ENCODE data around the gene PSMD4. TPM values are rescaled to one million over a fixed set of nuclear protein-coding genes. Genes with fewer than 3 reads are reported as not detected.

Gene PSMD4
- total and polyA plus RNA-seq, 4 donors = 96.9 to 212 (median 178) TPM

DNA sequence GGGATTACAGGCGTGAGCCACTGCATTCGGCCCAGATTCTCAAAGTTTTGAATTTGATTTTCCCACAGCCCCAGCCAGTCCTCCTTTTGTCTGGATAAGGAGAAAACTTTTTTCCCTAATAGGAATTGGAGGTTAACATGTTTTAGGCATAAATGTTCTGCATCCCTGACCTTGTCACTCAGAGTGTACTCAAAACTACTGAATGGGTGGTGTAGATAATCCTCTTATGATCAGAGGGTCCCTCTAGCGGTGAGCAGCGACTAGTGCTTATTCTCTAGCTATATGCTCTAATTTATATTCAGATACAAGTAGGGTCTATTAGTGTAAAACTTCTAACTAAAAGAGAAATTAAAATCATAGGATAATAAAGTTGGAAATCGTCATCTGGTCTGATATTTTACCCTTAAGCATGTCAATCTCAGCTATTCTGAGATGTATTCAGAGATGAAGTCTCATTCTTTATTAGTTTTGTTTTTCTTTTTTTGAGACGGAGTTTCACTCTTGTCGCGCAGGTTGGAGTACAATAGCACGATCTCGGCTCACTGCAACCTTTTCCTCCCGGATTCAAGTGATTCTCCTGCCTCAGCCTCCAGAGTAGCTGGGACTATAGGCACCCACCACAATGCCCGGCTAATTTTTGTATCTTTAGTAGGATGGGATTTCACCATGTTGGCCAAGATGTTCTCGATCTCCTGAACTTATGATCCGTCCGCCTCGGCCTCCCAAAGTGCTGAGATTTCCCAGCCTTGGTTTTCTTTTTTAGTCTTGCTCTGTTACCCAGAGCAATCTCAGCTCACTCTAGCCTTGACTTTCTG is 2.7 kb upstream of the PSMD4 start:
- DNase-seq (peak; percentile 58 to 81 (median 76)), ATAC-seq (ENCODE audit: insufficient read depth, low FRiP score) (no peak)
- Histone ChIP-seq H3K27ac (ENCODE audit: low read depth in 1 of 2, low read length in 1 of 2) (no peak overlapping the region), H3K36me3 (ENCODE audit: control insufficient read depth in 4 of 4, insufficient read depth in 4 of 4, low read length in 4 of 4) (peaks cover 0 to 19% (median 17%) of the 10 kb centered on the region in 4 donors), H3K27me3 (ENCODE audit: control insufficient read depth in 3 of 3, insufficient read depth in 3 of 3, low read length in 2 of 3) (no peaks in the 10 kb centered on the region), H3K4me3 (no peak overlapping the region), H3K4me1 (ENCODE audit: control insufficient read depth in 5 of 5, insufficient read depth in 5 of 5, low read length in 5 of 5) (peaks cover 0 to 10% (median 8%) of the 10 kb centered on the region in 5 donors), H3K9me3 (ENCODE audit: control insufficient read depth in 4 of 4, insufficient read depth in 3 of 4, low read length in 3 of 4) (no peaks in the 10 kb centered on the region), H3K9ac (ENCODE audit: insufficient read depth in 1 of 2, low read length in 2 of 2) (no peak overlapping the region)
- TF ChIP-seq, protein P1, sequence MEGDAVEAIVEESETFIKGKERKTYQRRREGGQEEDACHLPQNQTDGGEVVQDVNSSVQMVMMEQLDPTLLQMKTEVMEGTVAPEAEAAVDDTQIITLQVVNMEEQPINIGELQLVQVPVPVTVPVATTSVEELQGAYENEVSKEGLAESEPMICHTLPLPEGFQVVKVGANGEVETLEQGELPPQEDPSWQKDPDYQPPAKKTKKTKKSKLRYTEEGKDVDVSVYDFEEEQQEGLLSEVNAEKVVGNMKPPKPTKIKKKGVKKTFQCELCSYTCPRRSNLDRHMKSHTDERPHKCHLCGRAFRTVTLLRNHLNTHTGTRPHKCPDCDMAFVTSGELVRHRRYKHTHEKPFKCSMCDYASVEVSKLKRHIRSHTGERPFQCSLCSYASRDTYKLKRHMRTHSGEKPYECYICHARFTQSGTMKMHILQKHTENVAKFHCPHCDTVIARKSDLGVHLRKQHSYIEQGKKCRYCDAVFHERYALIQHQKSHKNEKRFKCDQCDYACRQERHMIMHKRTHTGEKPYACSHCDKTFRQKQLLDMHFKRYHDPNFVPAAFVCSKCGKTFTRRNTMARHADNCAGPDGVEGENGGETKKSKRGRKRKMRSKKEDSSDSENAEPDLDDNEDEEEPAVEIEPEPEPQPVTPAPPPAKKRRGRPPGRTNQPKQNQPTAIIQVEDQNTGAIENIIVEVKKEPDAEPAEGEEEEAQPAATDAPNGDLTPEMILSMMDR (IDR thresholded peaks at IDR 0.05; ENCODE audit: control extremely low read depth, extremely low read depth) = peak; percentile 74
- WGBS, 2 donors = 66 to 71% methylated on average over 16 of the region's 16 CpGs

GRCh38 chr1:151255381-151255780 is 847 bp downstream of the PSMD4 start:
- H3K27me3 ChIP-seq (ENCODE audit: control insufficient read depth in 3 of 3, insufficient read depth in 3 of 3, low read length in 2 of 3) = no peaks in the 10 kb centered on the region
- DNase-seq = peak in 1 of 3 donors; percentile 13
- H3K27ac ChIP-seq (ENCODE audit: low read depth in 1 of 2, low read length in 1 of 2) = peak overlapping the region in 1 of 2 donors; percentile 95
- ATAC-seq (ENCODE audit: insufficient read depth, low FRiP score) = no peak
- H3K4me1 ChIP-seq (ENCODE audit: control insufficient read depth in 5 of 5, insufficient read depth in 5 of 5, low read length in 5 of 5) = peaks cover 0 to 11% (median 9%) of the 10 kb centered on the region in 5 donors
- peak overlapping the region; percentile 50 to 74 for H3K9ac ChIP-seq (ENCODE audit: insufficient read depth in 1 of 2, low read length in 2 of 2)
- peak overlapping the region; percentile 60 for H3K4me3 ChIP-seq
- H3K9me3 ChIP-seq (ENCODE audit: control insufficient read depth in 4 of 4, insufficient read depth in 3 of 4, low read length in 3 of 4) = no peaks in the 10 kb centered on the region
- TF ChIP-seq, protein P1 (IDR thresholded peaks at IDR 0.05; ENCODE audit: control extremely low read depth, extremely low read depth) = no peak
- H3K36me3 ChIP-seq (ENCODE audit: control insufficient read depth in 4 of 4, insufficient read depth in 4 of 4, low read length in 4 of 4) = no peaks in the 10 kb centered on the region
- WGBS, 2 donors = 38 to 44% methylated on average over 10 of the region's 10 CpGs

DNA sequence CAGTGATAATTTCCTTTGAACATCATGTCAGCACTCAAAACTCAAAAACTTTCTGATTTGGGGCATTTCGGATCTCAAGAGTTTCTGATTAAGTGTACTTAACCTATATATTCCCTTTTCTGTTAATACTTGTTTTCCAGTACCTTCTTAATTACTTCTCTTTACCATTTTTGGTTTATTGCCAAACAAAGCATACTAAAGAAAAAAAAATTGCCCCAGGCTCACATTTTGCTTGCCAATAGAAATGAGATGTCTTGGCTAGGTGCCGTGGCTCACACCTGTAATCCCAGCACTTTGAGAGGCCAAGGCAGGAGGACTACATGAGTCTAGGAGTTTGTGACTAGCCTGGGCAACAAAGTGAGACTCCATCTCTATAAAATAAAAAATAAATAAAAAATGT is 4.8 kb downstream of the PSMD4 start:
- 87 to 89% methylated on average over 2 of the region's 2 CpGs for WGBS, 2 donors
- Histone ChIP-seq H3K4me1 (ENCODE audit: control insufficient read depth in 5 of 5, insufficient read depth in 5 of 5, low read length in 5 of 5) (peaks cover 0 to 11% (median 9%) of the 10 kb centered on the region in 5 donors), H3K9ac (ENCODE audit: insufficient read depth in 1 of 2, low read length in 2 of 2) (no peak overlapping the region), H3K4me3 (no peak overlapping the region), H3K27ac (ENCODE audit: low read depth in 1 of 2, low read length in 1 of 2) (no peak overlapping the region), H3K36me3 (ENCODE audit: control insufficient read depth in 4 of 4, insufficient read depth in 4 of 4, low read length in 4 of 4) (peaks cover 1 to 13% (median 11%) of the 10 kb centered on the region in 4 donors), H3K27me3 (ENCODE audit: control insufficient read depth in 3 of 3, insufficient read depth in 3 of 3, low read length in 2 of 3) (no peaks in the 10 kb centered on the region), H3K9me3 (ENCODE audit: control insufficient read depth in 4 of 4, insufficient read depth in 3 of 4, low read length in 3 of 4) (no peaks in the 10 kb centered on the region)
- DNase-seq (no peak), ATAC-seq (ENCODE audit: insufficient read depth, low FRiP score) (no peak)
- TF ChIP-seq, protein P1 (IDR thresholded peaks at IDR 0.05; ENCODE audit: control extremely low read depth, extremely low read depth) = no peak

Data from lung (tissue), 12 donors.